Mammary epithelial cell (primary cell): ENCODE results near the gene RAG1.

ENCODE experiments used
- EZH2 ChIP-seq: IDR thresholded peaks from 2 replicates; pipeline ENCODE4 v1.6.1; 2012; ENCODE audit warnings: low read length, inconsistent platforms, borderline replicate concordance
- TF ChIP-seq, protein P1 (sequence below), 2 donors: IDR thresholded peaks in 1 of 2; conservative IDR thresholded peaks in 1 of 2; 2 replicates each; pipeline ENCODE4 v1.5.1; 2011 to 2012; ENCODE audit warnings: inconsistent platforms in 2 of 2, low read length in 2 of 2, mild to moderate bottlenecking in 2 of 2, control low read depth in 1 of 2, low read depth in 1 of 2; ENCODE audit not compliant: insufficient read depth in 1 of 2; ENCODE audit errors: extremely low read depth in 1 of 2

DNA sequence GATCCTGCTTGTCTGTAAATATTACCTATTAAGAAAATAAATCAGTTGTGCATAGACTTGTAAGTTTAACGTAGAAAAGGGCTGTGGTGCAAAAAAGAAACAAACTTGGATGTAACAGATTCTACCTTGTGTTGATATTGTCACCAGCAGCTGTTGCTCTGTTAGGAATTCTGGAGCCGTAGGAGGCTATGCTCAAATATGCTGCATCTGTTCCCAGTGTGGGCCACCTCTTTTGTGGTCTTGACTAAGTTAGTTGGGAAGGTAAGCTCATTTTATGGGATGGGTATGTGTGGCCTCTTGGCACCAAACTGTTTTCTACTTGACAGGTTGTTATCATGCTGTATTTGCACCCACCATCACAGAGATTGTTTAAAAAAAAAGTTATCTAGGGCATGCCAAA is 59.7 kb downstream of the RAG1 start:
- TF ChIP-seq, protein P1, sequence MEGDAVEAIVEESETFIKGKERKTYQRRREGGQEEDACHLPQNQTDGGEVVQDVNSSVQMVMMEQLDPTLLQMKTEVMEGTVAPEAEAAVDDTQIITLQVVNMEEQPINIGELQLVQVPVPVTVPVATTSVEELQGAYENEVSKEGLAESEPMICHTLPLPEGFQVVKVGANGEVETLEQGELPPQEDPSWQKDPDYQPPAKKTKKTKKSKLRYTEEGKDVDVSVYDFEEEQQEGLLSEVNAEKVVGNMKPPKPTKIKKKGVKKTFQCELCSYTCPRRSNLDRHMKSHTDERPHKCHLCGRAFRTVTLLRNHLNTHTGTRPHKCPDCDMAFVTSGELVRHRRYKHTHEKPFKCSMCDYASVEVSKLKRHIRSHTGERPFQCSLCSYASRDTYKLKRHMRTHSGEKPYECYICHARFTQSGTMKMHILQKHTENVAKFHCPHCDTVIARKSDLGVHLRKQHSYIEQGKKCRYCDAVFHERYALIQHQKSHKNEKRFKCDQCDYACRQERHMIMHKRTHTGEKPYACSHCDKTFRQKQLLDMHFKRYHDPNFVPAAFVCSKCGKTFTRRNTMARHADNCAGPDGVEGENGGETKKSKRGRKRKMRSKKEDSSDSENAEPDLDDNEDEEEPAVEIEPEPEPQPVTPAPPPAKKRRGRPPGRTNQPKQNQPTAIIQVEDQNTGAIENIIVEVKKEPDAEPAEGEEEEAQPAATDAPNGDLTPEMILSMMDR (conservative IDR thresholded peaks at IDR 0.05 in 1 of 2, IDR thresholded peaks at IDR 0.05 in 1 of 2; ENCODE audit: extremely low read depth in 1 of 2, insufficient read depth in 1 of 2, low read depth in 1 of 2, low read length in 2 of 2): no peak
- no peak for TF ChIP-seq EZH2
